CD4-positive, alpha-beta T cell treated with Interleukin-15 for 1 hour (primary cell): Measurements from ENCODE around the gene NXF3.
"Not testable (repeated sequence)": the region's sequence is repeated elsewhere in the genome, so short reads cannot be mapped to it uniquely, and the experiment has no call there.

Experiments
- DNase-seq: peaks from one replicate; pipeline ENCODE4 v3.0.0-alpha.2; 2020

NXF3 gene

GRCh38 chrX:103092942-103093341 is at the start of gene NXF3:
Gene NXF3, minus strand, starts transcription at chrX:103093143. Its CDS starts 120 bp downstream, at chrX:103093023.
- no peak for DNase-seq

- not testable (repeated sequence) for DNase-seq
Measured at GRCh38 chrX:103136528-103136927, 43.6 kb upstream of the NXF3 start.

- no peak for DNase-seq
Measured at GRCh38 chrX:103124284-103124683, 31.3 kb upstream of the NXF3 start.

GRCh38 chrX:103120748-103121147 is 27.8 kb upstream of the NXF3 start:
- DNase-seq: no peak

- not testable (repeated sequence) for DNase-seq
Measured at GRCh38 chrX:103116970-103117369, 24.0 kb upstream of the NXF3 start.

GRCh38 chrX:103109497-103109896 is 16.6 kb upstream of the NXF3 start:
- DNase-seq: not testable (repeated sequence)

GRCh38 chrX:103107836-103108235 is 14.9 kb upstream of the NXF3 start:
- no peak for DNase-seq

- DNase-seq: not testable (repeated sequence)
Measured at GRCh38 chrX:103107227-103107737, 14.3 kb upstream of the NXF3 start.

GRCh38 chrX:103104370-103104769 is 11.4 kb upstream of the NXF3 start:
- DNase-seq: not testable (repeated sequence)

- not testable (repeated sequence) for DNase-seq
Measured at GRCh38 chrX:103103866-103104265, 10.9 kb upstream of the NXF3 start.

- DNase-seq: no peak
Measured at GRCh38 chrX:103101299-103102042, 8.5 kb upstream of the NXF3 start.

- DNase-seq: no peak
Measured at GRCh38 chrX:103100484-103100883, 7.5 kb upstream of the NXF3 start.

- no peak for DNase-seq
Measured at GRCh38 chrX:103099691-103100090, 6.7 kb upstream of the NXF3 start.

- DNase-seq: no peak
Measured at GRCh38 chrX:103098488-103098887, 5.5 kb upstream of the NXF3 start.

GRCh38 chrX:103081051-103081450 is 11.9 kb downstream of the NXF3 start:
- DNase-seq: no peak

GRCh38 chrX:103073467-103073866 is 19.5 kb downstream of the NXF3 start:
- no peak for DNase-seq

- no peak for DNase-seq
Measured at GRCh38 chrX:103066606-103067005, 26.3 kb downstream of the NXF3 start.

GRCh38 chrX:103063918-103064434 is 29.0 kb downstream of the NXF3 start, which contains the start of gene BEX1:
Gene BEX1, minus strand, starts transcription at chrX:103064171. Its CDS starts 897 bp downstream, at chrX:103063274.
- no peak for DNase-seq

- no peak for DNase-seq
Measured at GRCh38 chrX:103063191-103063845, 29.6 kb downstream of the NXF3 start.

GRCh38 chrX:103061486-103061885 is 31.5 kb downstream of the NXF3 start:
- no peak for DNase-seq

- no peak for DNase-seq
Measured at GRCh38 chrX:103056902-103057301, 36.0 kb downstream of the NXF3 start.

GRCh38 chrX:103052625-103053024 is 40.3 kb downstream of the NXF3 start:
- no peak for DNase-seq

GRCh38 chrX:103051260-103051789 is 41.6 kb downstream of the NXF3 start:
- DNase-seq: no peak

GRCh38 chrX:103033371-103033770 is 59.6 kb downstream of the NXF3 start:
- DNase-seq: not testable (repeated sequence)
